Stimulated activated CD4-positive, alpha-beta T cell treated with anti-CD3 and anti-CD28 coated beads, Interleukin-2, amount 100 ng/mL, for 24 hours (primary cell): Measurements from ENCODE around the gene CBFA2T3.

Experiments used
- DNase-seq, 2 donors: peaks; one replicate each; pipeline ENCODE4 v3.0.0-alpha.2; 2020

CBFA2T3 gene

DNA sequence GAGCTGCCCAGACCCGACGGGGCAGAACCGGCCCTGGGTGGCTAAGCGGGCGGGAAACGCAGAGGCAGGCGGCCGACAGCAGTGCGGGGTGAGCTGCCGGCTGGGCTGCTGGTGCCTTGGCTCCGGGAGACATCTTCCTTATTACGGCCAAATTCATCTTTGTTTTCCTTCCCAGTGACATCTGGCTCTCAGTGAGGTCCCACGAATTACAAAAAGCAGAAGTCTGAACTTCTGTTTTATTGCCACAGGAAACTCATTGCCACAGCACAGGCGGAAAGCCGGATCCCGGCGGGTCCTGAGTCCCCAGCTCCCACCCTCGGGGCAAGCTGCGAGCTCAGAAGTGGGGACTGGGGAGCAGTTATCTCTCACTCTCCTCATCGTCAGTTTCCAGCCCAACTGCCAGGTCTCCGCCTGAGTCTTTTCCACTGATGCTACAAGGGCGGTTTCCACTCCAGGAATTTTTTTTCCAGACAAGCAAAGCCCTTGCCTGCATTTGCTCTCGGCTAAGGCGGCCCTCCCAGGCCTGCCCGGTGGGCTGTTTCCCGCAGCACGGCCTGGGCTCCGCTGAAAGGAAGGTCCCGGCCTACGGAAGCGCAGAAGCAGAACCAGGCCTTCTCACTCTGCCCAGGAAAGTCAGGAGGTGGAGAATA, 40.3 kb downstream of the CBFA2T3 start:
- no peak for DNase-seq

DNA sequence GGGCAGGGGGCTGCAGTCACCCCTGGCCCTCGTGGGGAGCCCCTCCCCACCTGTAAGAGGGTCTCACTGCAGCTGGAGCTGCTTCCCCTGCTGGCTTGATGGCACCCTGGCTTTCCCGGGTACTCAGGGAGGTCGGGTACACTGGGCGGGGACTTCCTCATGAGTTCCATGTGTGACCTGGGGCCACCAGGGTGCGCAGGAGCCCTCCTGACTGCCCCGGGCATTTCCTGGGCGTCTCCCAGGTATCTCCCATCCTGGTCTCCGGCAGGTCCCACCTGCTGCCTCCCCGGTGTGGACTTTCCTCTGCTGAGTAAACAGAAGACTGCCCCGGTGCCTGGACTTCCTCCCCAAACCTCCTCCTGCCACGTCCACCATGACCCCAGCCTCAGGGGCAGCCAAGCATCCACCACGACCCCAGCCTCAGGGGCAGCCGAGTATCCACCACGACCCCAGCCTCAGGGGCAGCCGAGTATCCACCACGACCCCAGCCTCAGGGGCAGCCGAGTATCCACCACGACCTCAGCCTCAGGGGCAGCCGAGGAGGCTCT, 40.9 kb downstream of the CBFA2T3 start:
- DNase-seq, result peak in 1 of 2 donors; percentile 44

DNA sequence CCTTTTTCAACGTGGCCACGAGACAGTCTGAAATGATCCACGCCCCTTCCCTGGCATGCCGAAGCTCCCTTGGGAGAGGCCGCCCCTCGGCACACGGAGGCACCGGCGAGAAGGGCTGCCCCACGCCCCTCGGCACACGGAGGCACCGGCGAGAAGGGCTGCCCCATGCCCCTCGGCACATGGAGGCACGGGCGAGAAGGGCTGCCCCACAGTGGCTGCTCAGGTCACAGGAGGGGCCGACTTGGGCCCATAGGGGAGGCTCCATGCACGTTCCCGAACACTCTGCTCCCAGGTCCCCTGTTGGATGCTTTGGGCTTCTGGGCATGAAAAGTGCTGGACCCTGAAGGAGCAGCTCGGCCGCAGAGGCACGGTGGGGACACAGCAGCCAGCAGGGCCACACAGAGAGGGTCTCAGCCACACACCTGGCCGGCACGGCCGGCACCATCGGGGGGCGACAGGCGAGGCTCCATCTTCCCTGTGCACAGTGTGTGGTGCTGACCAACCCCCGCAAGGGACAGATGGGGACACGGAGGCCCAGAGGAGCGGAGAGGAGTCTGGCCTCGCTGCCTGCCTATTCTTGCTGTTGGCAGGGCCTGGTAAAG, 42.8 kb downstream of the CBFA2T3 start:
- no peak for DNase-seq

DNA sequence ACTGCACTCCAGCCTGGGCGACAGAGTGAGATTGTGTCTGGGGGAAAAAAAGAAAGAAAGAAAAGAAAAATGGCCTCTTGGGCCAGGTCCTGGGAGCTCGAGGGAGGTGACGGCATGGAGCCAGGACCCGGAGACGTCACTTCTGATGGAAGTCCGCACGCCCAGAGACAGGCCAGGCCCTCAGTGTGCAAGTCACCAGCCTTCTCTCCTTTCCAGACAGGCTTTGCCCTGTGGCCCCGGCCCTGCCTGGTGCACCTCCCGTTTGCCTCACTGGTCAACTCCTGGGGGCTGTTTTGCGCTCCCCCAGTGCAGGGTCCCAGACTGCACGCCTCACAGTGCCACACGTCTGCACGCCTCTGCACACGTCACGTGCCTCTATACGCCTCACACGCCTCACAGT, 44.1 kb downstream of the CBFA2T3 start:
- DNase-seq, result no peak

DNA sequence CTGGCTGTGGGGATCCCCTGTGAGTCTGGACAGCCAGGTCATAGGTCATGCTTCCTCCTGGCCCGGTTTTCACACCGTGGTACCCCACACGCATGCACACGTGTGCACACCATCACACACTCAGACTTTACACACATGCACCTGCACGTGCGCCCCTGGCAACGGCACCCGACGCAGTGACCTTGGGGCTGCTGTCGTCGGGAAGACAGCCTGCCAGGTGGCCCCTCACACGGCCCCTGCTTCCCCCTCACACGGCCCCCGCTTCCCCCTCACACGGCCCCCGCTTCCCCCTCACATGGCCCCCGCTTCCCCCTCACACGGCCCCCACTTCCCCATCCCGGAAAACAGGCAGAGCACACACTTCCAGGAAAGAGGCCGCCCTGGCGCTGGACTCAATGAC, 45.1 kb downstream of the CBFA2T3 start:
- no peak for DNase-seq

DNA sequence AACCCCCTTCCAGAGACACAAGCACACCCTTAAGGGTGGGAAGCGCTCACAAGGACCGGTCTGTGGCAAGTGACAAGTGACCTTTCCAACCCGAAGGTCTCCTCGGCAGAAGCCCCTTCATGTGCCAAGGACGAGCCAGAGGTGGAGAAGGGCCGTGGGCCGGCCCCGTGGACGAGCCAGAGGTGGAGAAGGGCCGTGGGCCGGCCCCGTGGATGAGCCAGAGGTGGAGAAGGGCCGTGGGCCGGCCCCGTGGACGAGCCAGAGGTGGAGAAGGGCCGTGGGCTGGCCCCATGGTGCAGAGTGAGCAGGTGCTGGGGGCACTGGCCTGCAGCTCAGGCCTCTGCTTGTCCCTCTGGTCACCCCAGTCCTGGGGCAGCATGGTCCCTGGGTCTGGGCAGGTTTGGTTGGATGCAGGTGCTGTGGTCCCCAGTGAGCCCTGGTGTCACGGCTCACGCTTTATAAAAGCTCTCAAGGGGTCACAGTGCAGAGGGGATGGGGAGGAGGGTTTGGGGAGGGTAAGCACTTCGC, 45.6 kb downstream of the CBFA2T3 start:
- no peak for DNase-seq

DNA sequence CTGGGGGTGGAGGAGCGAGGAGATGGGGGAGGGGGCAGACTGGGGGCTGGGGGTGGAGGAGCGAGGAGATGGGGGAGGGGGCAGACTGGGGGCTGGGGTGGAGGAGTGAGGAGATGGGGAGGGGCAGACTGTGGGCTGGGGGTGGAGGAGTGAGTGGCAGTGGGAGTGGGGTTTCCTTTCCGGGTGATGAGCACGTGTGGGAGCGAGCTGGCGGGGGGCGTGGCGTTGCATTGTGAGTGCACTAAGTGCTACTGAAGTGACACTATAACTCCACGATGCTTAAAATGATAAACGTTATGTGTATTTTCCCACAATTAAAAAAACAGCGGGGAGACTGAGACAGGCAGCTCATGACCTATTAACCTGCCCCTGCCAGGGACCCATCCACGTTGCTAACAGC, 46.3 kb downstream of the CBFA2T3 start:
- DNase-seq, result no peak

DNA sequence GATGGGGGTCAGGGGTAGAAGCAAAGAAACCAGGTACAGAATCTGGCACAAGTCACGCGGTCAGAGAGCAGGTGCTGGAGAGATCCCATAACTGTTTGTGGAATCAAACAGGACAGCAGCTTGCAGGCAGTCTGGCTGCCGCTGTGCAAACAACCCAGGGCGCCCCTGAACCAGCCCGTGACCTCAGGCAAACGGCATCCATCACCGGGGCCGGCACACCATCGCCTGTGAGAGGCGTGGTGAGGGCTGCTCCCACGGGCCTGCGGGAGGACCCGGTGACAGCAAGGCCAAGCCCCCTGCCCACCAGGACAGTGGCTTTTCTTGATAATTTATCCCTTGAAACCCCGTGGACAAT, 47.9 kb downstream of the CBFA2T3 start:
- DNase-seq, result no peak

DNA sequence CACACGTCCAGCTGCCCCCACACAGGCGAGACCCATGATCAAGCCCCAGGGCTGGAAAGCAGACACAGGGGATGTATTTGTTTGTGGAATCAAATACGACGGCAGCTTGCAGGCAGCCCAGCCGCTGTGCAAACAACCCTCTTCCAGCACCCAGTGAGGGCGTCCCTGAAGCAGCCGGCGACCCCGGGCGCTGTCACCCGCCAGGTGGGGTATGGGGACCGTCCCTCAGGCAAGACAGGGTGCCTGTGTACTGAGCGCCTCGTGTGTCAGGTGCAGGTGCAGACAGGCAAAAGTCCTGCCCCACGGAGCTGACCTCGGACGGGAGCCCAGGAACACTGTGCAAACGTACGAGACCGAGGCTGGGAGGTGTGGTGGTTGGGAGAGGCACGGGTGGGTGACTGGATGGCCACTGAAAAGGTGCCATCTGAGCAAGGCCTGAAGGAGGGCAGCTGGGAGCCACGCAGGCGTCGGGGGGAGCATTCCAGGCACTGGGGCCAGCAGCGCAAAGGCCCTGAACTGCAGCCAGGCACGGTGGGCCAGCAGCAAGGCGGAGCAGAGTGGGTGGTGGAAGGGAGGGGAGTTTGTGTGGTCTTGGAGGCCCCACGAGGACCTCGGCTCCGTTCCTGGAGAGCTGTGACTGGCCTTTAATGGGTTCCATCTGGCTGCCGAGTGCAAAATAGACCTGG, 48.5 kb downstream of the CBFA2T3 start:
- no peak for DNase-seq

DNA sequence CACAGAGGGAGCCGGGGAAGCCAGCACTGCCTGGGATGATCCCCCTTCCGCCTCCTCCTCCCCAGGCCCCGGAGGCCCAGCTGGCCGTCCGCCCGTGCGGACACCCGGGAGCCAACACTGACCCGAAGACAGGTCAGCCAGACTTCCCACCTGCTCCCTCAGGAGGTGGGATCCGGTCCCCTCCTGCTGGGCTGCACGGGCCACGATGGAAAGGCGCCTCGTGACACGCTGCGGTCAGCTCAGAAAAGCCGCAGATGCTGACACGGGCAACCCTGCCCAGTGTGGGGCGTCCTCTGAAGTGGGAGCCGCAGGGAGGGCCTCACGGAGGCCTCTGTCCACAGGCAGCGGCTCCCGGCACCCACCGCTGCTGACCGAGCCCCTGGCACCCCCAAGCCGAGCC, 49.3 kb downstream of the CBFA2T3 start:
- DNase-seq, result no peak

DNA sequence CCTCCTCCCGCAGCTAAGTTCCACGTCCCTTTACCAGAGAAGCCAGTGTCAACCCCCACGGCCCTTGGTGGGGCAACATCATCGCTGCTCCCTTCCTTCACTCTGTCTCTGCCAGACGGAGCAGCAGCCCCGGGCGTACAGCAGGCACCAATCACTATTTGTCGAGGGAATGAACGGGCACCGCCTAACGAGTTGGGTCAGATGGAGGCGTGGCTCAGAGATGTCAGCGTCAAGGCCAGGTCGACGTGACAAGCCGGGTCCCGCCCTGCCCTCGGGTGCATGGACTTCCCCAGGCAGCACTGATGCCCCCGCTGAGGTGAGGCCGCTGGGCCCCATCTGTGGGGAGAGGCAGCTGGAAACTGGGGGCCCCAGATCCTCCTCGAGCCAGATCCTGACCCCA, 50.0 kb downstream of the CBFA2T3 start:
- no peak for DNase-seq

DNA sequence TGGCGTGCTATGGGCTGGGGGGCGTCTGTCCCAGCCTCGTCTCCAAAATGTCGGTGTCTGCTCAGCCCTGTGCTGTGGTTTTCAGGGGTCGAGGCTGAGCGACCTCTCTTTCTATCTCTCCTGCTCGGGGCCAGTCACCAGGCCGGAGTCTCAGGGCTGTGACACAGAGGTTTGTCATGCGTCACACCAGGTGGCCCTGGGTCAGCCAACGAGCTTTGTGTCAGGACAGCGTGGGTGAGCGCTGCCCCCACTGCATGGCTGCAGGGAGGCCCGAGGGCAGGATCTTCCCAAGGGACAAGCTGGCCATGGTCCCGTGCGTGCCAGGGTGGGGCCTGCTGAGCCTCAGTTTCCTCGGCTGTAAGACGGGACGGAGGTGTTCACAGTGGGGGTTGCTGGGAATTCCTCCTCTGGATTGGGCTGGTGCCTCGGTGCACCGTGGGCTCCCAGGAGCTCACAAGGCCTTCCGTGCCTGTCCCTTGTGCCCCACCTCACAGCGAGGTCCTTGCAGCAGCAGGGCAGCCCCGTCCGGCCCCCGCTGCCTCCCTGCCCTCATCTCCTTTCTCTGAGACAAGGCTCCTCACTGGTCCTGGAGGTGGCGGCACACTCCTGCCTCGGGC, 50.5 kb downstream of the CBFA2T3 start:
- no peak for DNase-seq

DNA sequence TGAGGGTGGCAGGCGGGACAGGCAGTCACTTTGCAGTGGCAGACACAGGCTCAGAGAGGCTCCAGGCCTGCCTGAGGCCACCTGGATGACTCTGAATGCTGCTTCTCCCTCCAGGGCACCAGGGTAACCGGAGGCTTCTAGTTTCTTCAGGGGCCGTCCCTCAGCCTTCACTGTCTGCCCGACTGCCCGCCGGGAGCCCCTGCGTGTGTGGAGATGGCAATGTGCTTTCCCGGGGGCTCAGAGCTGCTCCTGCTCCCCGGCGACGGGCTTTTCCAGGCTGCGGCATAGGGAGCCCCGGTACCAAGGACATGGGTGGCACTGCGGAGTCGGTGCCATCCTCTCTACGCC, 51.5 kb downstream of the CBFA2T3 start:
- no peak for DNase-seq

DNA sequence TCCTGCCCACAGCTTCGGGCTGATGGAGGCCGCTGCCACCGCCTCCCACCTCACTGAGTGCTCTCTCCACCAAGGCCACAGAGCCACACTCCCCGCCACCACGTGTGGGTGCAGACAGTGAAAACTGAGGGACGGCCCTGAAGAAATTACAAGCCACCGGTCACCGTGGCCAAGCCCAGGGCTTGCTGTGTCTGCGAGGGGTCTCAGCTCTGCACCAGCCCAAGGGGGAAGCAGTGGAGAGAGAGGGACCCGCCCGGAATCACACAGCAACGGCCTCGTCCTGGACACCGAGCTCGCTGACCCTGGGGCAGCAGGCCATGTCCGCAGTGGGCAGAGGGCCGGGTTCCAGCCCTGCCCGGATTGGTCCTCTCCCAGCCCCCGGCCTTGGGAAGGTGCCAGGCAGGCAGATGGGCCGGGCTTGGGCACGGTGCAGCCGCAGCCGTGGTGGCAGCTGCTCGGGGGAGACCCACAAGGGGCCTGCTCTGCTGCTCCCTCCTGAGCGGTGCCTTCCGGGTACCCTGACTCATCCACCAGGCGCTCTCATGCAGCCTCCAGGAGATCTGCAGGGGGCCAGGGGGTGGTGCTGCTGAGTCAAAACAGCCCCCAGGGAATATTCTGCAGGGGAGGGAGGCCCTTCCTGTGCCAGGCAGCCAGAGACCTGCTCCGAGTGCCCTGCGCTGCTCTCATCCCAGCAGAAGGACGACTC, 52.0 kb downstream of the CBFA2T3 start:
- DNase-seq, result peak in 1 of 2 donors; percentile 38

DNA sequence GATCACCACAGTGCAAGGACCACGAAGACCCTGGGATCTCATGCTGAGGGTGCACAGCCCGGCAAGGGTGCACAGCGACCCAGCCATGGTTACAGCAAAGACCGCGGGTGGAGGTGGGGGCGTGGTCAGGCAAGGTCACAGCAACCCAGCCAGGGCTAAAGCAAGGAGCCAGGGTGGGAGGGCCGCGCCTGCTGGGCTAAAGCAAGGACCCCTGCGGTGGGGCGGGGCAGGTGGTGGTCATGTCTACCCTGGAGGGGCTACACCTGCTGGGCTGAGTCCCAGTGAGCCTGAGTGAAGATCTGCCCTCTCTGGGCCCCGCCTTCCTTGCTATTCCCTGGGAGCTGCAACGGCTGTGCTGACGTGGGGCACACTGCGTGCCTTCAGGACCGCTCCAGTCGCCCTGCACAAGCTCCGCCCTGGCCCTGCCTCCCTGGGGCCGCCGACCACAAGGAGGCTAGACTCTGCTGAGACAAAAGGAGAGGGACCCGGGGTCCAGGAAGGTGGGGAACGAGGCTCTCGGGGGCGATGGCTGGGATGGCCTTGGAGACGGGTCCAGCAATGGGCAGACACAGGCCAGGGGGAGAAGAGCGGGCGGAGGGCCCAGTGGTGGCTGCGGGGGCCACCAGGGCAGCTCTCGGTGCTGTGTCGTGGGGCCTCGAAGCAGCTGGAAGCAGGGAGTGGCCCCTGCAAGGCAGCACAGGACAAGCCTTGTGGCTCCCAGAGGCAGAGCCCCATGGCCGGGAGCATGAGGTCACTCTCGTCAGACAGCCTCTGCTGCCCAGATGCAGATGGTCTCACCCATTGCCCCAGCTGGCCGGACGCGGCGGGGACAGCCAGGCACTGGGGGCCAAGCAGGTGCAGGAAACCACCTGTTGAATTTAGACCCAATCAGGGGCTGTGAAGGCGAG, 52.8 kb downstream of the CBFA2T3 start:
- no peak for DNase-seq

DNA sequence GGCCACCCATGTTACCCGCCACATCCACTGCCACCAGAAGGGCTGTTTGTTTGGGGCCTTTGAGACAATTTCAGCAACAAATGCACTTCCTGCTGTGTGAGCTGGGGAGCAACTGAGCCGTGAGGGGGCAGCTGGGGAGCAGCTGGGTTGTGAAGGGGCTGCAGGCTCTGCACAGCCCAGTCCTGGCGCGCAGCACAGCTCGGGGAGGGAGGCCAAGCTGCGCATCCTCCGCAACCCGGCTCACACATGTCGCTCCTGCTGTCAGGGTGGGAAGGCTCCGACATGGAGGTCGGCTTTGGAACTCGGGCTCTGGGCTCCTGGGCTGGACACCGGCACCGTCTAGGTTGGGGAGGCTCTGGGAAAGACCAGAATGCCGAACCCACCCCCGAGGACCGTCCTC, 53.6 kb downstream of the CBFA2T3 start:
- no peak for DNase-seq

DNA sequence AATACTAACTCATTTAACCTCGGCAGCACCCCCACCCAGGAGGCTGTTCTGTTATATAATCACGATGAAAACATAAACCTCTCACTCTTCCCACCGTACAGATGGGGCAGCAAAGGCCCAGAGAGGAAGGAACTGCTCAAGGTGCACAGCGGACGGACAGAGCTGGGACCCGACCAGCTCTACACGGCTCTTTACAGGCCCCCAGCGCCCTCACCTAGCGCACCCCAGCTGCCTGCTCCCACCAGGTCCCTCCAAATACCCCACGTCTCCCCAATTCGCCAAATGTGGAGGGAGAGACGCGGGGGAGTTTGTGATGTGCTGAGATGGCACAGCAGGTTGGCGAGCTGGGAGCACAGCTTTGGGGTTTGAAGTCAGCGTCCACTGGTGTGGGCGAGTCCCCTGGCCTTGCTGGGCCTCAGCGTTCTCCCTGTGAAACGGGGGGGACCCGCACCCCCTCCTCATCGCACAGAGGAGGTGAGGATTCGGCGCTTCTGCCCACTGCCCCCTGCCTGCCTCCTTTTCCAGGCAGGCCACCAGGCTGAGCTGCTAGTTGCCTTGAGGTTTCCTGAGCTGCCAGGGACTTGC, 54.1 kb downstream of the CBFA2T3 start:
- no peak for DNase-seq

DNA sequence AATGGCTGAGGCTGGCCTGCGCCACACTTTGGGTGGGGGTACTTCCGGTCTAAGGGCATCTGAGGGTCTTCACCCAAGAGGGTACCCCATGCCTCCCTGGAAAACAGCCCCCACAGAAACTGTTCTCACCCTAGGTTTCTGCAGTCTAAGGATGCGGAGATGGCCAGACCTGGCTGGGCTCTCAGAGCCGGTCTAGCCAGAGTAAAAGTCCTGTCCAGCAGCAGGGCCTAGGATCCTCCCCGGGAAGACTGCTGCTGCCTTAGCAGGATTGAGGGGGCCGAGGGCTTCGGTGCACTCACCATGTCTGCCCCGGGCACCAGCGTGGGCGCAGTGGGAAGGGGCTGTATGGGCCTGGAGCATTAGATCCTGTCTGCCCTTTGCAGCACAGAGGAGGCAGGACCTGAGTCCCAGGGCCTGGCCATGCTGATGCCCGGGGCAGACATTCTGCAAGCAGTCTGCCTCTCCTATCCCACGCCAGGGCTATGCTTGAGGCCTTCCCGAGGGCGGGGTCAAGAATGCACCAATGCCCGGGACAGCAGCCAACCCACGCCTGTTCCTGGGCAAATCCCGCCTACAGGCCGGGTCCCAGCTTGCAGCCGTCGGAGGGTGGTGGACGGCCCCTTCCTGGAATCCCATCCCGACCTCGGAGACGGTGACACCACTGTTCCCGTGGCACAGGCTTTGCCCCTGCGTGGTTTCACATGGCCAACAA, 54.7 kb downstream of the CBFA2T3 start:
- DNase-seq, result no peak

DNA sequence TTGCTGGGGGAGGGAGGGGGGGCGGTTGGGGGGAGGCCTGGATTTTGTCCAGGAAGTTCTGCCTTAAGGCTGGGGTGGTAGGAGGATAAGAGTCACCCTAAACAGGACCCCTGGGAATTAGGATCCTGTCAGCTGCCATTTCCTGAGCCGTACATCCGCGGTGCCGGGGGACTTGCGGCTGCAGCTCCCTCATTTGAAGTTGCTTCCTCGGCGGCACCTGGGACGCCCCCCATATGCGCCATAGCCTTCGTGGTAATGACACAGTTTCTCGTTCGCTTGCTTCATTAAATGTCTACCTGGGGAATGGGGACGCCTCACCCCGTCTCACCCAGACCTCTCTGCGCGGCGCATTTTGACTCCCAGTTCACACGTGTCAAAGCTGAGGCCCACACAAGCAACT, 55.4 kb downstream of the CBFA2T3 start:
- no peak for DNase-seq

DNA sequence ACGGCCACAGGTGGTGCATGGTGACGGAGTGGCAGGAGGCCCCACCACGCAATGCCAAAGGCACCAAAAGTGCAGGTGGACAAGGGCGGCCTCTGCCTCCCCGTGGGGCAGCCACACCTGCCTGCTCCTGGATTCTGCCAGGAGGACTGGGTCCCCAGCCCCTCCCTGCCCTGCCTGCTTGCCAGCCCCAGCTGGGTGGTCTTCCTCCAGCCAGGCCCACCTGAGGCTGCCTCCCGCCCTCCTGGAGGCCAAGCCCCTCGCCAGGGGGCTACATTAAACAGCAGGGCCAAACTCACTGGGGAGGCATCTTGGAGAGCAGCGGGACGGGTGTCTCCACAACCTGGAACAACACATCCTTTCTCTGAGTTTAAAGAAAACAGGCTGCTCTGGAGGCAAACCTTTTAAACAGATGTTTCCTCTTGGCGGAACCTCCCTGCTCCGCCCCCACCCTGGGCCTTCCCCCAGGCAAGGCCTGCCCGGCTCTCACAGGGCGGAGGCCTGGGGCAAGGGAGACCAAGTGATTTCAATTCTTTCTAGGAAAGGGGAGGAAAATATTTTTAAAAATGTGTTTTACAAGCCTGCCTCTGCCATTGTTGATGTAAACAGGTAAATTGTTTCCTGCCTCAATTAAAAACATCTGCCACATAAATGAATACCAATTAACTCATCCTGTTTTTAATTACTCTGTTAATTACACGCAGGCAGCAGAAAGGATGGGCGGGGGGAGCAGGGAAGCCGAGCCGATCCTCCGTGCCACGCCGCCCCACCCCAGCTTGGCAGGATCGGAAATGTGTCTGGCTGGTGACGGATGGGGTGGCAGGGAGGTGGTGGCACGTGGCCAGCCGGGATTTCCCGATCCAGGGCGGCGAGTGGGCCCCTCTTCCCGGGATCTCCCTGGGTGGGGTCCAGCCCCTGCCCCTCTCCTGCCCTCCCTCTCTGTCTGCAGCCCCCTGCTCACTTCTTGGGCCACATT, 56.1 kb downstream of the CBFA2T3 start:
- peak in 1 of 2 donors; percentile 30 for DNase-seq
